Stomach (tissue), 9 donors: ENCODE results near the gene PLAC8L1. TPM values are rescaled to one million over a fixed set of nuclear protein-coding genes. Genes with fewer than 3 reads are reported as not detected.
A peak's percentile ranks its signal among the peaks of the same experiment; 100 is the strongest.
"Not testable (repeated sequence)": the region's sequence is repeated elsewhere in the genome, so short reads cannot be mapped to it uniquely, and the experiment has no call there.

Experiments used
- DNase-seq, 2 donors: peaks; one replicate each; pipeline versions ENCODE4 v3.0.0 to v3.0.0-alpha.2; 2013 to 2019
- H3K27ac ChIP-seq, 5 donors: fragments of 200-600 bp in 4 of 5; sonication (generic) in 4 of 5; one replicate each; pipeline ENCODE4 v1.5.1; 2013 to 2019; ENCODE audit warnings: mild to moderate bottlenecking in 1 of 5, moderate library complexity in 1 of 5
- H3K27me3 ChIP-seq, 3 donors: fragments of 200-600 bp; sonication (generic); one replicate each; pipeline ENCODE4 v1.5.1; 2017 to 2019; ENCODE audit warnings: mixed run types in 1 of 3
- H3K36me3 ChIP-seq, 4 donors: fragments of 200-600 bp; sonication (generic); 1 replicate in 3 of 4; 2 replicates in 1 of 4; pipeline ENCODE4 v1.5.1; 2016 to 2019
- H3K4me1 ChIP-seq, 4 donors: fragments of 200-600 bp; sonication (generic); one replicate each; pipeline ENCODE4 v1.5.1; 2016 to 2019
- H3K4me3 ChIP-seq, 4 donors: fragments of 200-600 bp; sonication (generic) in 3 of 4; one replicate each; pipeline ENCODE4 v1.5.1; 2016 to 2019; ENCODE audit warnings: mild to moderate bottlenecking in 1 of 4
- H3K9me3 ChIP-seq, 4 donors: fragments of 200-600 bp; sonication (generic); one replicate each; pipeline ENCODE4 v1.5.1; 2016 to 2019
- EP300 ChIP-seq: sonication (generic); formaldehyde crosslinking; IDR thresholded peaks from one replicate; pipeline ENCODE4 v1.6.1; 2017; ENCODE audit warnings: antibody characterized with exemption
- POLR2A ChIP-seq, 4 donors: fragments of 450-650 bp; IDR thresholded peaks; one replicate each; pipeline ENCODE4 v1.6.1; 2016; ENCODE audit warnings: antibody characterized with exemption in 4 of 4, control low read depth in 2 of 4, mild to moderate bottlenecking in 1 of 4, moderate library complexity in 1 of 4
- POLR2AphosphoS5 ChIP-seq, 3 donors: sonication (generic); formaldehyde crosslinking; IDR thresholded peaks; one replicate each; pipeline ENCODE4 v1.6.1; 2016; ENCODE audit warnings: antibody characterized with exemption in 3 of 3
- WGBS, 5 donors: extraction: QIAGEN DNeasy Blood & Tissue Kit in 3 of 5; methylation state at CpG; one replicate each; pipeline versions ENCODE4 v1.1.5 to v1.1.7; 2013 to 2018; 5-methylcytosine and 5-hydroxymethylcytosine counted together
- intact Hi-C: fragments of 100-400 bp; cut with DNase I; formaldehyde crosslinking; loops from one replicate; pipeline ENCODE4 v1.15.1; 2023; ENCODE audit warnings: low total_unique reads
- polyA plus RNA-seq, 3 donors: library from polyadenylated mRNA; stranded (reverse); fragments of 200-250 nt; gene quantifications; one replicate each; pipeline ENCODE4 v1.2.3, GENCODE V29; 2013
- total RNA-seq, 5 donors: library from RNA; depleted of rRNA; stranded (reverse); fragments of >200 nt; gene quantifications; one replicate each; pipeline versions ENCODE4 v1.1.0 to v1.2.3, GENCODE V29; 2014 to 2016
- TF ChIP-seq, protein P1 (sequence below), 7 experiments: fragments of 450-650 bp in 4 of 7; fragments of 200-600 bp in 3 of 7; sonication (generic) in 3 of 7; IDR thresholded peaks; one replicate each; pipeline ENCODE4 v1.5.1; 2016 to 2019; ENCODE audit warnings: antibody characterized with exemption in 7 of 7, control low read depth in 2 of 7, mild to moderate bottlenecking in 1 of 7
- donor health status: healthy with polysubstance abuse.
- donor health status: Bipolar disorder and iron deficiency.
- donor health status: healthy.

The PLAC8L1 gene
- total and polyA plus RNA-seq, 8 donors, result 0.68 TPM; not detected in 7

GRCh38 chr5:146112476-146112875 lies 7.1 kb upstream of the PLAC8L1 start:
- intact Hi-C loops, result no loop called here
- Histone ChIP-seq H3K36me3 (peaks cover 16 to 50% (median 46%) of the 10 kb centered on the region in 4 donors), H3K9me3 (no peaks in the 10 kb centered on the region), H3K27ac (no peak overlapping the region), H3K4me1 (peaks cover 0 to 7% (median 0%) of the 10 kb centered on the region in 4 donors), H3K4me3 (no peak overlapping the region), H3K27me3 (no peaks in the 10 kb centered on the region)
- no peak for DNase-seq
- TF ChIP-seq EP300 (no peak), POLR2A (IDR thresholded peaks at IDR 0.05) (no peak), POLR2AphosphoS5 (IDR thresholded peaks at IDR 0.05) (no peak)
- TF ChIP-seq, protein P1, sequence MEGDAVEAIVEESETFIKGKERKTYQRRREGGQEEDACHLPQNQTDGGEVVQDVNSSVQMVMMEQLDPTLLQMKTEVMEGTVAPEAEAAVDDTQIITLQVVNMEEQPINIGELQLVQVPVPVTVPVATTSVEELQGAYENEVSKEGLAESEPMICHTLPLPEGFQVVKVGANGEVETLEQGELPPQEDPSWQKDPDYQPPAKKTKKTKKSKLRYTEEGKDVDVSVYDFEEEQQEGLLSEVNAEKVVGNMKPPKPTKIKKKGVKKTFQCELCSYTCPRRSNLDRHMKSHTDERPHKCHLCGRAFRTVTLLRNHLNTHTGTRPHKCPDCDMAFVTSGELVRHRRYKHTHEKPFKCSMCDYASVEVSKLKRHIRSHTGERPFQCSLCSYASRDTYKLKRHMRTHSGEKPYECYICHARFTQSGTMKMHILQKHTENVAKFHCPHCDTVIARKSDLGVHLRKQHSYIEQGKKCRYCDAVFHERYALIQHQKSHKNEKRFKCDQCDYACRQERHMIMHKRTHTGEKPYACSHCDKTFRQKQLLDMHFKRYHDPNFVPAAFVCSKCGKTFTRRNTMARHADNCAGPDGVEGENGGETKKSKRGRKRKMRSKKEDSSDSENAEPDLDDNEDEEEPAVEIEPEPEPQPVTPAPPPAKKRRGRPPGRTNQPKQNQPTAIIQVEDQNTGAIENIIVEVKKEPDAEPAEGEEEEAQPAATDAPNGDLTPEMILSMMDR (IDR thresholded peaks at IDR 0.05), result no peak
- 76 to 93% (median 89%) methylated on average over 5 of the region's 5 CpGs for WGBS, 5 donors

DNA sequence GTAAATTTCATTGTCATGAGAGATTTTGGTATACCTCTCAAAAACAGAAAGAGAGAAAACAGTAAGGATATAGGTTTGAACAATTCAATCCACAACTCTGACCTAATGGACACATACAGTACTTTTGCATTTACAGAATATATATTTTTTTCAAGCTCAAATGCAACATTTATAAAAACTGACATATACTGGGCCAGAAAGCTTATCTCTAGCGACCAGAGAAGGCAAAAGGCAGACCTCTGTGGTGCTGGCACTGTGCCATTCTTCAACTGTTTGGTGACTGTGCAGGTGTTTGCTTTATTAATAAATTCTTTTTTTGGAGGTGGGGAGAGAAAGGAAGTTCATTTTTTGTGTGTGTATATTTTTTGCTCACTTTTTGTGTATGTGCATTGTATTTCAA lies 6.0 kb upstream of the PLAC8L1 start:
- no peak overlapping the region for H3K4me3 ChIP-seq
- intact Hi-C loops, result no loop called here

DNA sequence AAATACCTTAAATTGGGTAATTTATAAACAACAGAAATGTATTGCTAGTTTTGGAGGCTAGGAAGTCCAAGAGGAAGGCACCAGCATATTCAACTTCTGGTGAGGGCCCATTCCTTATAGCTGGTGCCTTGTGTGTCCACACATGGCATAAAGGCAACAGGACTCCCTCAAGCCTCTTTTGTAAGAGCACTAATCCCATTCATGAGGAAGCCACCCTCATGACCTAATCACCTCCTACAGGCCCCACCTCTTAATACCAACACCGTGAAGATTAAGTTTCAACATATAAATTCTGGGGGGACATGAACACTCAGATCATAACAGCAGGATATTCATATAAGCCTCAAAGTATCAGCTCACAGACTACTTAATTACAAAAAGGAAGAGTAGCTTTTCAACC lies 4.0 kb upstream of the PLAC8L1 start:
- H3K27ac ChIP-seq, result no peak overlapping the region
- H3K9me3 ChIP-seq, result no peaks in the 10 kb centered on the region
- DNase-seq, result no peak
- WGBS, 5 donors, result 64 to 92% (median 70%) methylated on average over 1 of the region's 1 CpG
- H3K36me3 ChIP-seq, result peaks cover 12 to 28% (median 23%) of the 10 kb centered on the region in 4 donors
- no peaks in the 10 kb centered on the region for H3K27me3 ChIP-seq
- H3K4me1 ChIP-seq, result peaks cover 0 to 7% (median 0%) of the 10 kb centered on the region in 4 donors
- intact Hi-C loops, result no loop called here
- TF ChIP-seq, protein P1 (IDR thresholded peaks at IDR 0.05), result no peak
- no peak for TF ChIP-seq POLR2AphosphoS5 (IDR thresholded peaks at IDR 0.05)
- no peak for TF ChIP-seq POLR2A (IDR thresholded peaks at IDR 0.05)
- TF ChIP-seq EP300, result no peak
- no peak overlapping the region for H3K4me3 ChIP-seq

More for the DNA sequence above, 6.0 kb upstream of the PLAC8L1 start:
- no peak overlapping the region for H3K27ac ChIP-seq
- H3K9me3 ChIP-seq, result no peaks in the 10 kb centered on the region
- WGBS, 5 donors, result 8 to 58% (median 29%) methylated on average over 1 of the region's 1 CpG
- no peaks in the 10 kb centered on the region for H3K27me3 ChIP-seq
- H3K36me3 ChIP-seq, result peaks cover 12 to 39% (median 36%) of the 10 kb centered on the region in 4 donors
- DNase-seq, result peak; percentile 52 to 59
- H3K4me1 ChIP-seq, result peaks cover 0 to 7% (median 0%) of the 10 kb centered on the region in 4 donors
- TF ChIP-seq POLR2A (IDR thresholded peaks at IDR 0.05) (no peak), POLR2AphosphoS5 (IDR thresholded peaks at IDR 0.05) (no peak)
- TF ChIP-seq, protein P1 (IDR thresholded peaks at IDR 0.05), result no peak

GRCh38 chr5:146108870-146109269 lies 3.5 kb upstream of the PLAC8L1 start:
- H3K36me3 ChIP-seq, result peaks cover 8 to 28% (median 20%) of the 10 kb centered on the region in 4 donors
- WGBS, 5 donors, result 92 to 100% (median 96%) methylated on average over 2 of the region's 2 CpGs
- H3K4me3 ChIP-seq, intact Hi-C loops, H3K4me1 ChIP-seq, H3K27me3 ChIP-seq, DNase-seq, H3K27ac ChIP-seq, H3K9me3 ChIP-seq: not testable (repeated sequence)

DNA sequence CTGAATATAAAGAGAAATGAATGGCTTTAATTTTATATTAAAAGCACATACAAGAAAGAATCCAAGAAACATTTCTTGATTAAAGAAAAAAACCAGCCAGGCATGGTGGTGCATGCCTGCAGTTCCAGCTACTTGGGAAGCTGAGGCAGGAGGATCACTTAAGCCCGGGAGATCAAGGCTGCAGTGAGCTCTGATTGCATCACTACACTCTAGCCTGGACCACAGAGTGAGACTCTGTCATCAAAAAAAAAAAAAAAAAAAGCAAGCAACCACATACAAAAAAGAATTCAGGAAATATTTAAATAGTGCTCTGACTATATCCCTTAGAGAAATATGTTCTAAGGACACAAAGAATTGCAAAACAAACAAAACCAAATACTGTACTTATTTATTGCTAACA lies 2.5 kb upstream of the PLAC8L1 start:
- 36 to 91% (median 53%) methylated on average over 1 of the region's 1 CpG for WGBS, 5 donors
- H3K27ac ChIP-seq, result no peak overlapping the region

More for the DNA sequence above, 2.5 kb upstream of the PLAC8L1 start:
- Histone ChIP-seq H3K4me3 (no peak overlapping the region), H3K9me3 (no peaks in the 10 kb centered on the region), H3K36me3 (peaks cover 2 to 19% (median 10%) of the 10 kb centered on the region in 4 donors), H3K27me3 (no peaks in the 10 kb centered on the region), H3K4me1 (peaks cover 0 to 7% (median 0%) of the 10 kb centered on the region in 4 donors)
- intact Hi-C loops, result no loop called here
- no peak for TF ChIP-seq POLR2A (IDR thresholded peaks at IDR 0.05)
- no peak for TF ChIP-seq POLR2AphosphoS5 (IDR thresholded peaks at IDR 0.05)
- TF ChIP-seq, protein P1 (IDR thresholded peaks at IDR 0.05), result no peak
- no peak for DNase-seq
